Lower lobe of right lung (tissue), 2 donors: Measurements from ENCODE around the gene CTNNB1. TPM values are rescaled to one million over a fixed set of nuclear protein-coding genes. Genes with fewer than 3 reads are reported as not detected.

Source experiments
- ATAC-seq, 2 donors: fragments of 200-7000 bp; cut with Tn5 transposase; one replicate each; pipeline ENCODE4 v1.9.1; 2020 to 2022; ENCODE audit warnings: mild to moderate bottlenecking in 2 of 2, moderate library complexity in 2 of 2
- DNase-seq: peaks from one replicate; pipeline ENCODE4 v3.0.0-alpha.2; 2020
- H3K27ac ChIP-seq: fragments of 200-600 bp; one replicate; pipeline ENCODE4 v1.8.0; 2022
- H3K27me3 ChIP-seq: fragments of 200-600 bp; one replicate; pipeline ENCODE4 v1.8.0; 2022; ENCODE audit warnings: low read depth
- H3K36me3 ChIP-seq: fragments of 200-600 bp; one replicate; pipeline ENCODE4 v1.8.0; 2022; ENCODE audit warnings: mild to moderate bottlenecking
- H3K4me1 ChIP-seq: fragments of 200-600 bp; one replicate; pipeline ENCODE4 v1.8.0; 2022
- H3K4me3 ChIP-seq: fragments of 200-600 bp; one replicate; pipeline ENCODE4 v1.8.0; 2022; ENCODE audit warnings: mild to moderate bottlenecking
- H3K9me3 ChIP-seq: fragments of 200-600 bp; one replicate; pipeline ENCODE4 v1.8.0; 2022
- CTCF ChIP-seq: fragments of 200-600 bp; IDR thresholded peaks from one replicate; pipeline ENCODE4 v1.8.0; 2022; ENCODE audit warnings: antibody characterized with exemption, mild to moderate bottlenecking
- intact Hi-C: fragments of 100-400 bp; cut with DNase I; formaldehyde crosslinking; loops from one replicate; pipeline ENCODE4 v1.11.0; 2022
- total RNA-seq: library from RNA; stranded (reverse); fragmentation: NEBNext Ultra II Directional; extraction: Animal tissue kit (Norgen Biotek cat#: 25700); gene quantifications from one replicate; pipeline ENCODE4 v1.2.1, GENCODE V29; 2021
- donor health status: DM: no; HTN: yes; CAD: no; lungs with severe emphysema.

The CTNNB1 gene
- total RNA-seq, 1 donor from 2014 or later = 332 TPM

- intact Hi-C loops = no loop called here
- DNase-seq = no peak
- peaks cover 87% of the 10 kb centered on the region for H3K36me3 ChIP-seq
- H3K27ac ChIP-seq = no peak overlapping the region
- no peak overlapping the region for H3K4me3 ChIP-seq
- TF ChIP-seq CTCF = no peak
- no peaks in the 10 kb centered on the region for H3K9me3 ChIP-seq
- H3K27me3 ChIP-seq = no peaks in the 10 kb centered on the region
- H3K4me1 ChIP-seq = no peaks in the 10 kb centered on the region
- ATAC-seq = no peak
Measured at GRCh38 chr3:41239587-41239986, 40.3 kb downstream of the CTNNB1 start.

GRCh38 chr3:41241161-41241560 is 41.9 kb downstream of the CTNNB1 start:
- Histone ChIP-seq H3K36me3 (peaks cover 85% of the 10 kb centered on the region), H3K9me3 (no peaks in the 10 kb centered on the region), H3K27ac (no peak overlapping the region), H3K27me3 (no peaks in the 10 kb centered on the region), H3K4me3 (no peak overlapping the region), H3K4me1 (no peaks in the 10 kb centered on the region)
- no peak for DNase-seq
- no peak for TF ChIP-seq CTCF
- no peak for ATAC-seq
- intact Hi-C loops = no loop called here

- no peak for DNase-seq
- Histone ChIP-seq H3K9me3 (no peaks in the 10 kb centered on the region), H3K27ac (no peak overlapping the region), H3K4me3 (no peak overlapping the region), H3K27me3 (no peaks in the 10 kb centered on the region), H3K36me3 (peaks cover 77% of the 10 kb centered on the region), H3K4me1 (no peaks in the 10 kb centered on the region)
- intact Hi-C loops = no loop called here
- no peak for TF ChIP-seq CTCF
- no peak for ATAC-seq
Measured at GRCh38 chr3:41241800-41242571, 42.7 kb downstream of the CTNNB1 start.

GRCh38 chr3:41243183-41243582 is 43.9 kb downstream of the CTNNB1 start:
- Histone ChIP-seq H3K4me1 (no peaks in the 10 kb centered on the region), H3K4me3 (no peak overlapping the region), H3K36me3 (peaks cover 65% of the 10 kb centered on the region), H3K27me3 (no peaks in the 10 kb centered on the region), H3K9me3 (no peaks in the 10 kb centered on the region), H3K27ac (no peak overlapping the region)
- no peak for ATAC-seq
- TF ChIP-seq CTCF = no peak
- intact Hi-C loops = no loop called here
- DNase-seq = no peak

GRCh38 chr3:41244620-41245336 is 45.5 kb downstream of the CTNNB1 start:
- no peaks in the 10 kb centered on the region for H3K4me1 ChIP-seq
- intact Hi-C loops = no loop called here
- H3K27me3 ChIP-seq = no peaks in the 10 kb centered on the region
- TF ChIP-seq CTCF = no peak
- no peak overlapping the region for H3K27ac ChIP-seq
- DNase-seq = no peak
- H3K9me3 ChIP-seq = no peaks in the 10 kb centered on the region
- H3K4me3 ChIP-seq = no peak overlapping the region
- peaks cover 49% of the 10 kb centered on the region for H3K36me3 ChIP-seq
- peak; percentile 11 to 12 for ATAC-seq
